Stomach (tissue), 4 donors: Measurements from ENCODE around the gene HSD17B11.

Experiments used
- CTCF ChIP-seq, 7 experiments: fragments of 450-650 bp in 4 of 7; fragments of 200-600 bp in 3 of 7; sonication (generic) in 3 of 7; IDR thresholded peaks; one replicate each; pipeline ENCODE4 v1.5.1; 2016 to 2019; ENCODE audit warnings: antibody characterized with exemption in 7 of 7, control low read depth in 2 of 7, mild to moderate bottlenecking in 1 of 7
- POLR2A ChIP-seq, 4 donors: fragments of 450-650 bp; IDR thresholded peaks; one replicate each; pipeline ENCODE4 v1.6.1; 2016; ENCODE audit warnings: antibody characterized with exemption in 4 of 4, control low read depth in 2 of 4, mild to moderate bottlenecking in 1 of 4, moderate library complexity in 1 of 4
- POLR2AphosphoS5 ChIP-seq, 3 donors: sonication (generic); formaldehyde crosslinking; IDR thresholded peaks; one replicate each; pipeline ENCODE4 v1.6.1; 2016; ENCODE audit warnings: antibody characterized with exemption in 3 of 3

DNA sequence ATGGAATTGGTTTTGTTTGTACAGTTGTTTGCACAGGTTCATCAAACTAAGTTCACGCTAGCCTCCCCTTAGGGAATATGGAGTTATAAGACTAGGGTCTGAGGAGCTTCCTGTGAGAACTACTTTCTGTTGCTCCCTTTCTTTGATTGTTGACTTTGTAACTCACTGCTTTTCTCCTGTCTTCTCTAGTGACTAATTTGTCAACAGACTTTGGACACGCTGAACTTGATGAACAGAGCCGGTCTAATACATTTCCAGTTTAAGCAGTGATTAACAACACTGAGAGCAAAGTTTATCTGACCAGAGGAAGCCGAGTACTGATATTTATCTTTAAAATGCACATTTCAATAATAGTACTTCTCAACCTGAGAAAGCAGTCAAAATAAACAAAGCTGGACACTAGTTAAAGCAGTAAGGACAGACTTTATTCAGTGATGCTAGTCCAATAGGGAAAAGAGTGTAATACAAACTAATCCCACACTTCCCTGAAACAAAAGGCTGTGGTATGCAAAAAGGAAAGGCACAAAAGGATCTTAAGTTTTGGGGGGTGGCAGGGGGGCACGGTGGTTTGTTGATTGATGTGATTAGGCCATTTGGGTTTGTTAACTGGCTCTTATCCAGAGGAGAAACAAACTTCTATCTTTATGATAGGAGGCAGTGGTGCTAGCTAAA, 28.7 kb upstream of the HSD17B11 start:
- TF ChIP-seq CTCF (IDR thresholded peaks at IDR 0.05): no peak
- TF ChIP-seq POLR2A (IDR thresholded peaks at IDR 0.05): no peak
- TF ChIP-seq POLR2AphosphoS5 (IDR thresholded peaks at IDR 0.05): no peak
